ENCODE data around the gene LPP. TPM values are rescaled to one million over a fixed set of nuclear protein-coding genes. Genes with fewer than 3 reads are reported as not detected.

Gene LPP
- total RNA-seq, 1 donor from 2014 or later = 14.2 TPM

GRCh38 chr3:188178293-188178936 is 24.5 kb downstream of the LPP start:
- FAIRE-seq (no peak), DNase-seq (ENCODE audit: low read depth) (no peak)
- Histone ChIP-seq H3K27me3 (ENCODE audit: control insufficient read depth, insufficient read depth, low read length) (no peaks in the 10 kb centered on the region), H3K36me3 (ENCODE audit: control insufficient read depth, insufficient read depth, low read length) (peaks cover 5% of the 10 kb centered on the region), H3K4me3 (ENCODE audit: low read depth, low read length) (no peak overlapping the region)
- no peak for TF ChIP-seq CTCF (IDR thresholded peaks at IDR 0.05; ENCODE audit: insufficient read depth, low read length, severe bottlenecking)

GRCh38 chr3:188179006-188179966 is 25.3 kb downstream of the LPP start:
- DNase-seq (ENCODE audit: low read depth) (no peak), FAIRE-seq (no peak)
- TF ChIP-seq CTCF (IDR thresholded peaks at IDR 0.05; ENCODE audit: insufficient read depth, low read length, severe bottlenecking) = no peak

GRCh38 chr3:188180114-188180513 is 26.2 kb downstream of the LPP start:
- DNase-seq (ENCODE audit: low read depth) = no peak
- no peak for TF ChIP-seq CTCF (IDR thresholded peaks at IDR 0.05; ENCODE audit: insufficient read depth, low read length, severe bottlenecking)
- Histone ChIP-seq H3K36me3 (ENCODE audit: control insufficient read depth, insufficient read depth, low read length) (peaks cover 5% of the 10 kb centered on the region), H3K4me3 (ENCODE audit: low read depth, low read length) (no peak overlapping the region), H3K27me3 (ENCODE audit: control insufficient read depth, insufficient read depth, low read length) (peaks cover 2% of the 10 kb centered on the region)
- no peak for FAIRE-seq

More at GRCh38 chr3:188179006-188179966, 25.3 kb downstream of the LPP start:
- Histone ChIP-seq H3K27me3 (ENCODE audit: control insufficient read depth, insufficient read depth, low read length) (no peaks in the 10 kb centered on the region), H3K4me3 (ENCODE audit: low read depth, low read length) (no peak overlapping the region), H3K36me3 (ENCODE audit: control insufficient read depth, insufficient read depth, low read length) (peaks cover 5% of the 10 kb centered on the region)

GRCh38 chr3:188183452-188183851 is 29.5 kb downstream of the LPP start:
- FAIRE-seq (no peak), DNase-seq (ENCODE audit: low read depth) (no peak)
- Histone ChIP-seq H3K4me3 (ENCODE audit: low read depth, low read length) (no peak overlapping the region), H3K27me3 (ENCODE audit: control insufficient read depth, insufficient read depth, low read length) (peaks cover 2% of the 10 kb centered on the region), H3K36me3 (ENCODE audit: control insufficient read depth, insufficient read depth, low read length) (peaks cover 1% of the 10 kb centered on the region)
- TF ChIP-seq CTCF (IDR thresholded peaks at IDR 0.05; ENCODE audit: insufficient read depth, low read length, severe bottlenecking) = no peak

- no peak for TF ChIP-seq CTCF (IDR thresholded peaks at IDR 0.05; ENCODE audit: insufficient read depth, low read length, severe bottlenecking)
- FAIRE-seq (no peak), DNase-seq (ENCODE audit: low read depth) (no peak)
- peaks cover 1% of the 10 kb centered on the region for H3K36me3 ChIP-seq (ENCODE audit: control insufficient read depth, insufficient read depth, low read length)
- no peak overlapping the region for H3K4me3 ChIP-seq (ENCODE audit: low read depth, low read length)
- H3K27me3 ChIP-seq (ENCODE audit: control insufficient read depth, insufficient read depth, low read length) = peaks cover 2% of the 10 kb centered on the region
Observed at GRCh38 chr3:188184160-188184559, 30.2 kb downstream of the LPP start.
